Measurements from ENCODE around the gene RBM10.

GRCh38 chrX:47232197-47232802 lies 87.3 kb downstream of the RBM10 start:
- TF ChIP-seq CTCF (conservative IDR thresholded peaks at IDR 0.05; ENCODE audit: low read length) (no peak), EZH2phosphoT487 (IDR thresholded peaks at IDR 0.05; ENCODE audit: borderline replicate concordance, low read depth, low read length) (no peak)
